ENCODE measurements around the gene ZNF70. TPM values are rescaled to one million over a fixed set of nuclear protein-coding genes. Genes with fewer than 3 reads are reported as not detected.

Gene ZNF70
- total RNA-seq (2021) (9.6 and 9.7 TPM in 2 replicates), Bru-seq, nascent RNA (percentile 65 among the genes with signal in this experiment), BruChase-seq, experiment 1, labeled RNA remaining after a 2-hour chase (percentile 75 among the genes with signal in this experiment), BruChase-seq, experiment 2, labeled RNA remaining after a 6-hour chase (percentile 83 among the genes with signal in this experiment)
- long read RNA-seq, full-length matches to known transcripts, result 1 of 4 reads
- long read RNA-seq, partial matches to known transcripts, result 0 of 4 reads
- long read RNA-seq, other reads (novel, unspliced or antisense), result 3 of 4 reads

DNA sequence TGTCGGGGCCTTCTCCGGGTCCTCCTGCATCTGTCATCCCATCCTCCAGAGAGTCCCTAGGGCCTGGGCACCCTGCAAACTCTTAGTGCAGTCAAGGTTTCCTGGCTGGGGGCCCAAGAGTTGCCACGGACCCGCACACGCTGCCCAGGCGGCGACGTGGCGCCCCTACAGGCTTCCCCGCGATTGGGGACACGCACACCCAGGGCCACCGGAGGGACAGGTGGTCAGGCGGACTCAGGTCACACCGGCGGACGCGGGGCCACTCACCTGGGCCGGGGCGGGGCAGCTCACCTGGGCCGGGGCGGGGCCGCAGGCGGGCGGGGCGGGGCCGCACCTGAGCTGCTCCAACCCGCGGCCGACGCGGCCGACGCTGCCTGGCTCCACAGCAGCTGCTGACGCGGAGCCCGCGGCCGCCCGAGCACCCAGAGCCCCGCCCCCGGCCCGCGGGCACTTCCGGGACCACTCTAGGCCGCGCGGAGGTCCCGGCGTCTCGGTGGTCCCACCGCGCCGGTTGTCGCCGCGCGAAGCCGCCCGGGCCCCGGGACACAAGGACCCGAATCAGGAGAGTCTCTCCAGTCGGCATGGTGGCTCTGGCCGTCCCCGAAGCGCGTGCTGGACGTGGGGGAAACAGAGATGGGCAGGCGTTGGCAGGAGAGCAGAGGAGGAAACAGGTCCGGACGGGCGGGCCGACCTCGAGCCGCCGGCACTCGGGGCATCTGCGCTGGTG lies at the start of gene ZNF70:
TSS of gene ZNF70 (minus strand) at position 399 of the 727 bp plus-strand sequence. CDS start 5,972 bp downstream, outside the sequence.
- no peaks in the 10 kb centered on the region for H3K27me3 ChIP-seq (replicated peaks; ENCODE audit: insufficient read depth, low read depth, low read length, poor library complexity)
- H3K36me3 ChIP-seq (ENCODE audit: insufficient read depth, low read length, poor library complexity, severe bottlenecking), result no peaks in the 10 kb centered on the region
- DNase-seq (ENCODE audit: low spot score), result peak; percentile 93
- POLR2A ChIA-PET (ENCODE audit: low non-redundant PET), result no interaction called here
- intact Hi-C loops (cut with micrococcal nuclease; ENCODE audit: unreplicated experiment), result no loop called here
- H3K4me3 ChIP-seq (ENCODE audit: low read depth, low read length, poor library complexity, severe bottlenecking), result peak within 1 kb of the TSS; percentile 75
- H3K4me1 ChIP-seq (ENCODE audit: insufficient read depth, low read length, poor library complexity, severe bottlenecking), result peaks cover 4% of the 10 kb centered on the region
- H3K9me3 ChIP-seq (ENCODE audit: low read depth, low read length, poor library complexity, severe bottlenecking), result no peaks in the 10 kb centered on the region
- BruUV-seq (replicated peaks), result no TSS peak
- CTCF ChIA-PET, result interaction anchor here (0.9 kb wide), 1 partner anchor 10 kb away, joined by 9 read pairs; no protein-coding TSS in a partner anchor
- peak within 1 kb of the TSS; percentile 96 for H3K27ac ChIP-seq (ENCODE audit: low read depth, low read length, poor library complexity, severe bottlenecking)
- TF ChIP-seq, protein P1, sequence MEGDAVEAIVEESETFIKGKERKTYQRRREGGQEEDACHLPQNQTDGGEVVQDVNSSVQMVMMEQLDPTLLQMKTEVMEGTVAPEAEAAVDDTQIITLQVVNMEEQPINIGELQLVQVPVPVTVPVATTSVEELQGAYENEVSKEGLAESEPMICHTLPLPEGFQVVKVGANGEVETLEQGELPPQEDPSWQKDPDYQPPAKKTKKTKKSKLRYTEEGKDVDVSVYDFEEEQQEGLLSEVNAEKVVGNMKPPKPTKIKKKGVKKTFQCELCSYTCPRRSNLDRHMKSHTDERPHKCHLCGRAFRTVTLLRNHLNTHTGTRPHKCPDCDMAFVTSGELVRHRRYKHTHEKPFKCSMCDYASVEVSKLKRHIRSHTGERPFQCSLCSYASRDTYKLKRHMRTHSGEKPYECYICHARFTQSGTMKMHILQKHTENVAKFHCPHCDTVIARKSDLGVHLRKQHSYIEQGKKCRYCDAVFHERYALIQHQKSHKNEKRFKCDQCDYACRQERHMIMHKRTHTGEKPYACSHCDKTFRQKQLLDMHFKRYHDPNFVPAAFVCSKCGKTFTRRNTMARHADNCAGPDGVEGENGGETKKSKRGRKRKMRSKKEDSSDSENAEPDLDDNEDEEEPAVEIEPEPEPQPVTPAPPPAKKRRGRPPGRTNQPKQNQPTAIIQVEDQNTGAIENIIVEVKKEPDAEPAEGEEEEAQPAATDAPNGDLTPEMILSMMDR (conservative IDR thresholded peaks at IDR 0.05; ENCODE audit: low read depth, low read length), result peak; percentile 44
- TF ChIP-seq EZH2 (IDR thresholded peaks at IDR 0.05; ENCODE audit: borderline replicate concordance, low read depth, low read length, poor library complexity, severe bottlenecking), result no peak

DNA sequence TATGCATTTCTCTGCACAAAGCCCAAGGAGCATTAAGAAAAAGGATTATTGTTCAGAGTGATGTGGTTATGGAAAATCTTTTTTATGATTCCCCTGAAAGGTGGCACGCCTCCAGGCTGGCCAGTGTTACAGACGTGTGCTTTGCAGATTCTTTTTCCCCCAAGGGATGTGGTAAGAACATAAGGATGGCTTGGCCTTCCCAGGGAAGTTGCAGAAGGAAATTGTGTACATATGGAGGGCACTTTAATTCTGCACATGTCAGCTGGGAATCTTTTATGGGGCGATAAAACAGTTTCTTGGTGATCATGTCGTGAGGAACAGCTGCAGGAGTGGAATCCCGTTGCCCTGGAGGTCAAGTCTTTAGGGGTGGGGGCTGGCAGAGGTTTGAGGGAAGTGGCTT lies 45.5 kb upstream of the ZNF70 start:
- Histone ChIP-seq H3K4me1 (ENCODE audit: insufficient read depth, low read length, poor library complexity, severe bottlenecking) (no peaks in the 10 kb centered on the region), H3K27ac (ENCODE audit: low read depth, low read length, poor library complexity, severe bottlenecking) (no peak overlapping the region), H3K4me3 (ENCODE audit: low read depth, low read length, poor library complexity, severe bottlenecking) (no peak overlapping the region), H3K36me3 (ENCODE audit: insufficient read depth, low read length, poor library complexity, severe bottlenecking) (peaks cover 53% of the 10 kb centered on the region), H3K9me3 (ENCODE audit: low read depth, low read length, poor library complexity, severe bottlenecking) (no peaks in the 10 kb centered on the region), H3K27me3 (replicated peaks; ENCODE audit: insufficient read depth, low read depth, low read length, poor library complexity) (no peaks in the 10 kb centered on the region)
- TF ChIP-seq EZH2 (IDR thresholded peaks at IDR 0.05; ENCODE audit: borderline replicate concordance, low read depth, low read length, poor library complexity, severe bottlenecking), result no peak
- TF ChIP-seq, protein P1 (conservative IDR thresholded peaks at IDR 0.05; ENCODE audit: low read depth, low read length), result no peak
- no peak for DNase-seq (ENCODE audit: low spot score)
- ChIA-PET POLR2A (ENCODE audit: low non-redundant PET) (no interaction called here), CTCF (no interaction called here)
- intact Hi-C loops (cut with micrococcal nuclease; ENCODE audit: unreplicated experiment), result no loop called here
- BruUV-seq (replicated peaks), result no TSS peak

DNA sequence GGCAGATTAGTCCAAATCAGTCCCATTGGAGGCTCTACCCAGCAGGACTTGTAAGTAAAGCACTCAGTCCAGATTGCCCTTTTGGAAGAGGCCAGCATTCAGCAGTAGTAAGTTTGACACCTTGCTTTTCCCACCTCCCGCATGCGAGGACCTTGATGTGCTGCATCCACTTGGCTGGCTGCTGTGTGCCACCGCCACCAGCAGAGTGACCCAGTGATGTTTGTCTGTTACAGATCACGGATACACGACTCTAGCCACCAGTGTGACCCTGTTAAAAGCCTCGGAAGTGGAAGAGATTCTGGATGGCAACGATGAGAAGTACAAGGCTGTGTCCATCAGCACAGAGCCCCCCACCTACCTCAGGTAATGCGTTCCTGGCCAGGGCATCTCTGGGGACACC lies 42.4 kb upstream of the ZNF70 start:
- no peak overlapping the region for H3K4me3 ChIP-seq (ENCODE audit: low read depth, low read length, poor library complexity, severe bottlenecking)
- TF ChIP-seq, protein P1 (conservative IDR thresholded peaks at IDR 0.05; ENCODE audit: low read depth, low read length), result no peak
- no peak for TF ChIP-seq EZH2 (IDR thresholded peaks at IDR 0.05; ENCODE audit: borderline replicate concordance, low read depth, low read length, poor library complexity, severe bottlenecking)
- POLR2A ChIA-PET (ENCODE audit: low non-redundant PET), result no interaction called here
- intact Hi-C loops (cut with micrococcal nuclease; ENCODE audit: unreplicated experiment), result no loop called here
- no TSS peak for BruUV-seq (replicated peaks)
- no peak overlapping the region for H3K27ac ChIP-seq (ENCODE audit: low read depth, low read length, poor library complexity, severe bottlenecking)
- no peaks in the 10 kb centered on the region for H3K9me3 ChIP-seq (ENCODE audit: low read depth, low read length, poor library complexity, severe bottlenecking)
- peaks cover 37% of the 10 kb centered on the region for H3K36me3 ChIP-seq (ENCODE audit: insufficient read depth, low read length, poor library complexity, severe bottlenecking)
- peaks cover 6% of the 10 kb centered on the region for H3K4me1 ChIP-seq (ENCODE audit: insufficient read depth, low read length, poor library complexity, severe bottlenecking)
- DNase-seq (ENCODE audit: low spot score), result no peak
- no peaks in the 10 kb centered on the region for H3K27me3 ChIP-seq (replicated peaks; ENCODE audit: insufficient read depth, low read depth, low read length, poor library complexity)
- CTCF ChIA-PET, result no interaction called here

Measured in A673 (cell line).